Testis (tissue), 2 donors: ENCODE data around the gene SLC7A11.

Source experiments
- CTCF ChIP-seq, 3 experiments: fragments of 450-650 bp in 2 of 3; fragments of 200-600 bp in 1 of 3; sonication (generic) in 1 of 3; IDR thresholded peaks; one replicate each; pipeline ENCODE4 v1.5.1; 2016 to 2019; ENCODE audit warnings: antibody characterized with exemption in 3 of 3, mild to moderate bottlenecking in 2 of 3, moderate library complexity in 1 of 3
- POLR2A ChIP-seq: fragments of 450-650 bp; IDR thresholded peaks from one replicate; pipeline ENCODE4 v1.6.1; 2017; ENCODE audit warnings: antibody characterized with exemption, mild to moderate bottlenecking, moderate library complexity

- TF ChIP-seq CTCF (IDR thresholded peaks at IDR 0.05), result no peak
- no peak for TF ChIP-seq POLR2A
Measured at GRCh38 chr4:138251938-138252337, 9.8 kb upstream of the SLC7A11 start.
